T-cell (primary cell): ENCODE data around the gene FAM184B. TPM values are rescaled to one million over a fixed set of nuclear protein-coding genes. Genes with fewer than 3 reads are reported as not detected.

Experiments
- ATAC-seq, 4 experiments: fragments of 200-7000 bp in 3 of 4; fragments of 150-1000 bp in 1 of 4; cut with Tn5 transposase; replicated peaks in 1 of 4; 1 replicate in 3 of 4; 2 replicates in 1 of 4; pipeline ENCODE4 v1.10.0; 2021; ENCODE audit warnings: moderate library complexity in 3 of 4, mild to moderate bottlenecking in 2 of 4, moderate number of reproducible peaks in 1 of 4
- CTCF ChIA-PET, 2 donors: fragments of 300-600 bp; sonication (Branson Sonifier 250); formaldehyde crosslinking; loops; one replicate each; lab custom pipeline; 2022; ENCODE audit warnings: antibody characterized with exemption in 2 of 2; lab: Charles Lee
- POLR2A ChIA-PET, 2 donors: fragments of 300-600 bp; sonication (Branson Sonifier 250); formaldehyde crosslinking; loops; one replicate each; lab custom pipeline; 2022; ENCODE audit warnings: antibody characterized with exemption in 2 of 2; lab: Charles Lee
- DNase-seq, 35 experiments: peaks; one replicate each; pipeline versions ENCODE4 v3.0.0 to v3.0.0-alpha.2; 2013 to 2023
- H3K27ac ChIP-seq: one replicate; pipeline ENCODE4 v1.5.1; 2013; ENCODE audit warnings: low read length
- H3K27me3 ChIP-seq, 2 experiments: replicated peaks in 1 of 2; 1 replicate in 1 of 2; 2 replicates in 1 of 2; pipeline versions ENCODE4 v1.6.1 to v1.7.0; 2013; ENCODE audit warnings: low read length in 1 of 2, mixed read lengths in 1 of 2; ENCODE audit not compliant: control insufficient read depth in 2 of 2, insufficient read depth in 2 of 2; ENCODE audit errors: extremely low read depth in 1 of 2
- H3K36me3 ChIP-seq, 2 donors: 1 replicate in 1 of 2; 2 replicates in 1 of 2; pipeline versions ENCODE4 v1.6.1 to v1.7.0; 2013; ENCODE audit warnings: low read length in 1 of 2; ENCODE audit not compliant: control insufficient read depth in 2 of 2, insufficient read depth in 1 of 2; ENCODE audit errors: extremely low read depth in 1 of 2
- H3K4me1 ChIP-seq, 2 experiments: 1 replicate in 1 of 2; 2 replicates in 1 of 2; pipeline versions ENCODE4 v1.6.1 to v1.7.0; 2013; ENCODE audit warnings: low read length in 2 of 2, mixed read lengths in 1 of 2; ENCODE audit not compliant: insufficient read depth in 2 of 2, control insufficient read depth in 1 of 2; ENCODE audit errors: extremely low read depth in 1 of 2
- H3K4me3 ChIP-seq, 2 donors: 1 replicate in 1 of 2; 2 replicates in 1 of 2; pipeline versions ENCODE4 v1.5.1 to v1.7.0; 2013; ENCODE audit warnings: mild to moderate bottlenecking in 2 of 2, low read length in 1 of 2, moderate library complexity in 1 of 2; ENCODE audit not compliant: control insufficient read depth in 1 of 2; ENCODE audit errors: extremely low read depth in 1 of 2
- H3K9me3 ChIP-seq: 2 replicates; pipeline ENCODE4 v1.7.0; 2013
- H3K27ac Mint-ChIP-seq, 2 donors: one replicate each; pipeline ENCODE4 v1.8.0; 2020 to 2021; ENCODE audit warnings: mild to moderate bottlenecking in 2 of 2, mixed read lengths in 2 of 2
- H3K27me3 Mint-ChIP-seq, 2 donors: one replicate each; pipeline ENCODE4 v1.8.0; 2021 to 2022; ENCODE audit warnings: mixed read lengths in 2 of 2
- H3K36me3 Mint-ChIP-seq: one replicate; pipeline ENCODE4 v1.8.0; 2021; ENCODE audit warnings: mixed read lengths
- H3K4me1 Mint-ChIP-seq, 3 donors: one replicate each; pipeline ENCODE4 v1.8.0; 2020 to 2022; ENCODE audit warnings: mixed read lengths in 3 of 3, mild to moderate bottlenecking in 1 of 3
- H3K4me3 Mint-ChIP-seq, 3 donors: one replicate each; pipeline ENCODE4 v1.8.0; 2020 to 2022; ENCODE audit warnings: mild to moderate bottlenecking in 3 of 3, mixed read lengths in 3 of 3, moderate library complexity in 3 of 3
- H3K9me3 Mint-ChIP-seq, 3 donors: one replicate each; pipeline ENCODE4 v1.8.0; 2020 to 2022; ENCODE audit warnings: mixed read lengths in 3 of 3
- WGBS: methylation state at CpG from one replicate; pipeline ENCODE4 v1.1.5; 2013; ENCODE audit warnings: missing lambda C conversion rate; ENCODE audit not compliant: insufficient coverage; 5-methylcytosine and 5-hydroxymethylcytosine counted together
- total RNA-seq, 35 experiments: library from RNA in 6 of 35; stranded (reverse) in 6 of 35; fragments of 120-200 nt in 1 of 35; gene quantifications; one replicate each; pipeline versions ENCODE4 v1.2.1 to v1.2.4 and lab custom pipeline; 2013 to 2026

The FAM184B gene
- total RNA-seq, 5 donors from 2014 or later (not counting 1 experiment from before 2014, with no cell fraction given), result 0.03 to 0.09 (median 0.06) TPM; not detected in 2

- Histone ChIP-seq H3K4me1 (no peaks in the 10 kb centered on the region), H3K36me3 (no peaks in the 10 kb centered on the region), H3K4me3 (no peak overlapping the region), H3K27me3 (peaks cover 0 to 8% of the 10 kb centered on the region in 2 experiments), H3K9me3 (no peaks in the 10 kb centered on the region), H3K27ac (no peak overlapping the region)
- H3K4me3 Mint-ChIP-seq, result no peak overlapping the region
- no peak for ATAC-seq
- ChIA-PET POLR2A (no interaction called here), CTCF (no interaction called here)
- no peak for DNase-seq
- whole genome bisulfite sequencing, result no CpG with 5 or more reads among the region's 5 CpGs
- peaks cover 0 to 3% of the 10 kb centered on the region in 2 donors for H3K27me3 Mint-ChIP-seq
- no peaks in the 10 kb centered on the region for H3K4me1 Mint-ChIP-seq
- no peaks in the 10 kb centered on the region for H3K36me3 Mint-ChIP-seq
- no peaks in the 10 kb centered on the region for H3K9me3 Mint-ChIP-seq
- H3K27ac Mint-ChIP-seq, result no peak overlapping the region
These were observed 100.7 kb downstream of the FAM184B start for GRCh38 chr4:17680559-17681280.

DNA sequence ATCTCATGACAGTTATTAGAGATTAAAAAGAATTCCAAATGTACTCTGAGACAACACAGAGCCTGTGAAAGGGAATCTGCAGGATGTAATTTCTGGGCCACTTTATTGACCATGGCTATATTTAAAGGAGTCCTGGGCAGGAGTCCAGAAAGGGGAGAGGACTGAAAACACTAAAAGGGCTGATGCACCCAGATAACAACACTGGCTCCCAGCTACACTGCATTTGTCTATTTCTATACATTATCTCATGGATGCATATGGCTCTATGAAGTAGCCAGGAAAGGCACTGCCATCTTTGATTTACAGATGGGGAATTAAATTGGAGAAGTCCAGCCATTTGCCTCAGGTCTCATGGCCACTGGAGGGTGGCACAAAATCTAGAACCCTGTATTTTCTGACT is 111.0 kb downstream of the FAM184B start:
- H3K27ac Mint-ChIP-seq, result no peak overlapping the region
- H3K4me3 Mint-ChIP-seq, result no peak overlapping the region
- Histone ChIP-seq H3K36me3 (no peaks in the 10 kb centered on the region), H3K4me3 (no peak overlapping the region), H3K4me1 (no peaks in the 10 kb centered on the region), H3K27me3 (peaks cover 0 to 5% of the 10 kb centered on the region in 2 experiments), H3K27ac (no peak overlapping the region), H3K9me3 (no peaks in the 10 kb centered on the region)
- ATAC-seq (no peak), DNase-seq (no peak)
- H3K36me3 Mint-ChIP-seq, result no peaks in the 10 kb centered on the region
- POLR2A ChIA-PET, result interaction anchor here in 1 of 2 donors (0.6 kb wide), 1 partner anchor 111 kb away, joined by 4 read pairs; the partner anchor contains the start of gene FAM184B
- H3K4me1 Mint-ChIP-seq, result no peaks in the 10 kb centered on the region
- H3K9me3 Mint-ChIP-seq, result peaks cover 11 to 21% (median 12%) of the 10 kb centered on the region in 3 donors
- peaks cover 9 to 35% of the 10 kb centered on the region in 2 donors for H3K27me3 Mint-ChIP-seq
- CTCF ChIA-PET, result no interaction called here

GRCh38 chr4:17667653-17668201 is 113.7 kb downstream of the FAM184B start:
- Mint-ChIP-seq H3K9me3 (peaks cover 9 to 18% (median 12%) of the 10 kb centered on the region in 3 donors), H3K27ac (no peak overlapping the region), H3K27me3 (peaks cover 4 to 34% of the 10 kb centered on the region in 2 donors), H3K4me3 (no peak overlapping the region), H3K4me1 (no peaks in the 10 kb centered on the region), H3K36me3 (no peaks in the 10 kb centered on the region)
- ChIA-PET POLR2A (no interaction called here), CTCF (no interaction called here)
- Histone ChIP-seq H3K36me3 (no peaks in the 10 kb centered on the region), H3K27me3 (peaks cover 0 to 5% of the 10 kb centered on the region in 2 experiments), H3K4me1 (no peaks in the 10 kb centered on the region), H3K9me3 (no peaks in the 10 kb centered on the region), H3K27ac (no peak overlapping the region), H3K4me3 (no peak overlapping the region)
- 85% methylated on average over 3 of the region's 3 CpGs for WGBS
- no peak for DNase-seq
- no peak for ATAC-seq

GRCh38 chr4:17667253-17667652 is 114.2 kb downstream of the FAM184B start:
- Mint-ChIP-seq H3K4me3 (no peak overlapping the region), H3K27me3 (peaks cover 4 to 33% of the 10 kb centered on the region in 2 donors), H3K27ac (no peak overlapping the region), H3K9me3 (peaks cover 8 to 15% (median 12%) of the 10 kb centered on the region in 3 donors), H3K36me3 (no peaks in the 10 kb centered on the region), H3K4me1 (no peaks in the 10 kb centered on the region)
- no peak for ATAC-seq
- H3K36me3 ChIP-seq, result no peaks in the 10 kb centered on the region
- ChIA-PET POLR2A (no interaction called here), CTCF (no interaction called here)
- peaks cover 0 to 5% of the 10 kb centered on the region in 2 experiments for H3K27me3 ChIP-seq
- 77% methylated on average over 2 of the region's 3 CpGs for WGBS
- no peak overlapping the region for H3K4me3 ChIP-seq
- no peaks in the 10 kb centered on the region for H3K4me1 ChIP-seq
- H3K27ac ChIP-seq, result no peak overlapping the region
- DNase-seq, result no peak
- H3K9me3 ChIP-seq, result no peaks in the 10 kb centered on the region

GRCh38 chr4:17665852-17666251 is 115.6 kb downstream of the FAM184B start:
- Histone ChIP-seq H3K4me3 (no peak overlapping the region), H3K27me3 (peaks cover 0 to 5% of the 10 kb centered on the region in 2 experiments), H3K4me1 (no peaks in the 10 kb centered on the region), H3K9me3 (no peaks in the 10 kb centered on the region), H3K36me3 (no peaks in the 10 kb centered on the region), H3K27ac (no peak overlapping the region)
- no peak overlapping the region for H3K4me3 Mint-ChIP-seq
- ChIA-PET POLR2A (no interaction called here), CTCF (no interaction called here)
- H3K36me3 Mint-ChIP-seq, result no peaks in the 10 kb centered on the region
- H3K4me1 Mint-ChIP-seq, result no peaks in the 10 kb centered on the region
- peaks cover 0 to under 1% (median under 1%) of the 10 kb centered on the region in 3 donors for H3K9me3 Mint-ChIP-seq
- peaks cover 4 to 25% of the 10 kb centered on the region in 2 donors for H3K27me3 Mint-ChIP-seq
- no peak overlapping the region for H3K27ac Mint-ChIP-seq
- ATAC-seq (no peak), DNase-seq (no peak)
- 77% methylated on average over 1 of the region's 3 CpGs for WGBS

- POLR2A ChIA-PET, result no interaction called here
These were observed 116.1 kb downstream of the FAM184B start for GRCh38 chr4:17665346-17665745.

More at GRCh38 chr4:17665346-17665745, 116.1 kb downstream of the FAM184B start:
- Histone ChIP-seq H3K36me3 (no peaks in the 10 kb centered on the region), H3K4me3 (no peak overlapping the region), H3K27ac (no peak overlapping the region), H3K9me3 (no peaks in the 10 kb centered on the region), H3K27me3 (peaks cover 0 to 5% of the 10 kb centered on the region in 2 experiments), H3K4me1 (no peaks in the 10 kb centered on the region)
- H3K4me3 Mint-ChIP-seq, result no peak overlapping the region
- no peak overlapping the region for H3K27ac Mint-ChIP-seq
- H3K4me1 Mint-ChIP-seq, result no peaks in the 10 kb centered on the region
- CTCF ChIA-PET, result no interaction called here
- no peaks in the 10 kb centered on the region for H3K9me3 Mint-ChIP-seq
- no peak for DNase-seq
- H3K27me3 Mint-ChIP-seq, result peaks cover 4 to 25% of the 10 kb centered on the region in 2 donors
- ATAC-seq, result no peak
- WGBS, result 60% methylated on average over 1 of the region's 1 CpG
- no peaks in the 10 kb centered on the region for H3K36me3 Mint-ChIP-seq
